ENCODE results near the gene BNC1. TPM values are rescaled to one million over a fixed set of nuclear protein-coding genes. Genes with fewer than 3 reads are reported as not detected.

The BNC1 gene
- total and polyA plus RNA-seq, 10 of the 15 experiments (the other 5 are each of a cell fraction or from before 2014, with no cell fraction given): 0.01 TPM; not detected in 9

GRCh38 chr15:83292317-83292716, 7.9 kb upstream of the BNC1 start:
- no peak overlapping the region for H2AFZ ChIP-seq (ENCODE audit: control insufficient read depth, low read depth, low read length)
- SMC1A ChIA-PET (ENCODE audit: uncharacterized antibody, unreplicated experiment): no interaction called here
- RAD21 ChIA-PET (ENCODE audit: unreplicated experiment): no interaction called here
- H3K4me1 ChIP-seq (ENCODE audit: control insufficient read depth, insufficient read depth, low read length): no peaks in the 10 kb centered on the region
- H3K36me3 ChIP-seq (ENCODE audit: control insufficient read depth in 2 of 2, insufficient read depth in 2 of 2, low read length in 1 of 2): no peaks in the 10 kb centered on the region
- H3K4me2 ChIP-seq (ENCODE audit: control insufficient read depth, insufficient read depth): no peak overlapping the region
- no TSS peak for BruUV-seq (replicated peaks)
- H3K9ac ChIP-seq (ENCODE audit: control insufficient read depth, insufficient read depth, low read length): no peak overlapping the region
- no peaks in the 10 kb centered on the region for H4K20me1 ChIP-seq (ENCODE audit: control insufficient read depth, insufficient read depth)
- H3K27ac ChIP-seq (ENCODE audit: control insufficient read depth, insufficient read depth): no peak overlapping the region
- no peak overlapping the region for H3K4me3 ChIP-seq
- FAIRE-seq: no peak
- in situ Hi-C loops (cut with MboI): no loop called here
- CTCF ChIA-PET: no interaction called here
- ATAC-seq: no peak
- intact Hi-C loops (cut with micrococcal nuclease; ENCODE audit: unreplicated experiment): no loop called here
- no peaks in the 10 kb centered on the region for H3K9me3 ChIP-seq (replicated peaks; ENCODE audit: control insufficient read depth, insufficient read depth, low read length)
- no peaks in the 10 kb centered on the region for H3K27me3 ChIP-seq (replicated peaks in 1 of 2; ENCODE audit: control insufficient read depth in 2 of 2, insufficient read depth in 2 of 2, low read length in 1 of 2)
- 46% methylated on average over 5 of the region's 5 CpGs for WGBS (ENCODE audit: insufficient coverage, insufficient replicate concordance, low lambda C conversion rate, missing lambda C conversion rate)
- DNase-seq (ENCODE audit: low read depth, low spot score): no peak
- no peaks in the 10 kb centered on the region for H3K79me2 ChIP-seq (ENCODE audit: control insufficient read depth, insufficient read depth, low read length)
- POLR2A ChIA-PET: no interaction called here
- TF ChIP-seq PRDM15 (CRISPR knock-in tag; IDR thresholded peaks at IDR 0.05) (no peak), YBX1 (IDR thresholded peaks at IDR 0.05) (no peak), HDGF (IDR thresholded peaks at IDR 0.05) (no peak), ZBTB40 (IDR thresholded peaks at IDR 0.05; ENCODE audit: borderline replicate concordance) (no peak), ATF2 (IDR thresholded peaks at IDR 0.05; ENCODE audit: low read length) (no peak), SMARCA5 (IDR thresholded peaks at IDR 0.05) (no peak), CTCF (IDR thresholded peaks at IDR 0.05 in 2 of 3, conservative IDR thresholded peaks at IDR 0.05 in 1 of 3; ENCODE audit: control insufficient read depth in 2 of 3, extremely low read depth in 1 of 3, insufficient read depth in 1 of 3, low read depth in 3 of 3, low read length in 3 of 3) (no peak), NFYA (IDR thresholded peaks at IDR 0.05; ENCODE audit: borderline replicate concordance, low read depth, low read length) (no peak), YY1 (IDR thresholded peaks at IDR 0.05; ENCODE audit: low read depth, low read length) (no peak)
- TF ChIP-seq, protein P1, sequence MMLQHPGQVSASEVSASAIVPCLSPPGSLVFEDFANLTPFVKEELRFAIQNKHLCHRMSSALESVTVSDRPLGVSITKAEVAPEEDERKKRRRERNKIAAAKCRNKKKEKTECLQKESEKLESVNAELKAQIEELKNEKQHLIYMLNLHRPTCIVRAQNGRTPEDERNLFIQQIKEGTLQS (IDR thresholded peaks at IDR 0.05; ENCODE audit: borderline replicate concordance, extremely low read depth, low read depth, low read length): no peak
- TF ChIP-seq, protein P2, sequence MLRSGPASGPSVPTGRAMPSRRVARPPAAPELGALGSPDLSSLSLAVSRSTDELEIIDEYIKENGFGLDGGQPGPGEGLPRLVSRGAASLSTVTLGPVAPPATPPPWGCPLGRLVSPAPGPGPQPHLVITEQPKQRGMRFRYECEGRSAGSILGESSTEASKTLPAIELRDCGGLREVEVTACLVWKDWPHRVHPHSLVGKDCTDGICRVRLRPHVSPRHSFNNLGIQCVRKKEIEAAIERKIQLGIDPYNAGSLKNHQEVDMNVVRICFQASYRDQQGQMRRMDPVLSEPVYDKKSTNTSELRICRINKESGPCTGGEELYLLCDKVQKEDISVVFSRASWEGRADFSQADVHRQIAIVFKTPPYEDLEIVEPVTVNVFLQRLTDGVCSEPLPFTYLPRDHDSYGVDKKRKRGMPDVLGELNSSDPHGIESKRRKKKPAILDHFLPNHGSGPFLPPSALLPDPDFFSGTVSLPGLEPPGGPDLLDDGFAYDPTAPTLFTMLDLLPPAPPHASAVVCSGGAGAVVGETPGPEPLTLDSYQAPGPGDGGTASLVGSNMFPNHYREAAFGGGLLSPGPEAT (IDR thresholded peaks at IDR 0.05; ENCODE audit: low read depth): no peak

All from GM12878 (cell line).